NT2/D1 (cell line): ENCODE data around the gene OVOL3.

Experiments
- YY1 ChIP-seq: IDR thresholded peaks from 2 replicates; pipeline ENCODE4 v1.6.1; 2011; ENCODE audit not compliant: insufficient read length, insufficient read depth
- ZNF274 ChIP-seq: IDR thresholded peaks from 2 replicates; pipeline ENCODE4 v1.6.1; 2011; ENCODE audit warnings: mild to moderate bottlenecking, low read depth, low read length

- TF ChIP-seq ZNF274, result no peak
- no peak for TF ChIP-seq YY1
Observed at GRCh38 chr19:36103040-36103626, 7.8 kb upstream of the OVOL3 start.
